GM12892 (cell line): ENCODE data around the gene A4GNT.

Source experiments
- POLR2A ChIP-seq: IDR thresholded peaks from 2 replicates; pipeline ENCODE4 v1.6.1; 2011; ENCODE audit warnings: low read depth, low read length, control low read depth
- POLR2AphosphoS5 ChIP-seq: IDR thresholded peaks from 2 replicates; pipeline ENCODE4 v1.6.1; 2011; ENCODE audit warnings: low read depth, low read length, control low read depth
- TAF1 ChIP-seq: IDR thresholded peaks from 2 replicates; pipeline ENCODE4 v1.6.1; 2011; ENCODE audit warnings: low read depth, mild to moderate bottlenecking, control low read depth, low read length, borderline replicate concordance

DNA sequence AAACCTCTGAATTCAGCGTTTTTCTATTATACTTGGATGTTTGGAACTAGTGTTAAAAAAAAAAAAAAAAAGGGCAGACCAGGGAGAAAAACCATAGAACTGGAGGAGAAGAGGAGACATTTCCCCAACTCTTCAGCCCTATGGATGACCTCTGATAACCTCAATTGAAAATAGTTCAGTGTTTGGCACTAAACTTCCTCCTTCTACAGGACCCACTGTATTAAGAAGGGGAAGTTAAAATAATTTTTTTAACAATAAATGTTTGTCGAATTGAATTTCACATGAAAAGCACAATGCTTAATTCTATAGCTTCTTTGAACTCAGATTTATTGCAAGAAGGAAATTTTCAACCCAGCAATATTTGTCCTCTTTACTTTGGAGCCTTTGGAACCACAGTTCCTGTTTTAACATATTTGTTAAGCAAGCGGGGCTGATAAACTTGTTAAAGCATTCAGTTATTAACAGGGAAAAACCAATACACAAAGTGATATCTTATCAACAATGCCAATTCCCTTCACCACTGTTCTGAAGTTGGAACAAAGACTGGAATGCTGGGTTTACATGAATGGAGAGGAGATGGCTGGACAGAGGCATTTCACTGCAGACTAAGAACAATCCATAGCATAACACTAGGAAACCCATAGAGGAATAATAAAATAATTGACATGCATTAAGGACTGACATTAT lies 3.1 kb upstream of the A4GNT start:
- TF ChIP-seq POLR2A (no peak), POLR2AphosphoS5 (no peak), TAF1 (no peak)
